NB4 (cell line): ENCODE results near the gene UBE2U.

Experiments
- MYC ChIP-seq: IDR thresholded peaks from 2 replicates; pipeline ENCODE4 v1.6.1; 2011; ENCODE audit warnings: low read depth, low read length
- POLR2A ChIP-seq: IDR thresholded peaks from 2 replicates; pipeline ENCODE4 v1.6.1; 2011; ENCODE audit warnings: mild to moderate bottlenecking; ENCODE audit not compliant: insufficient read length; ENCODE audit errors: extremely low read depth
- TF ChIP-seq, protein P1 (sequence below): IDR thresholded peaks from one replicate; pipeline ENCODE4 v1.5.1; 2012; ENCODE audit warnings: low read depth, low read length

- TF ChIP-seq POLR2A (no peak), MYC (no peak)
- TF ChIP-seq, protein P1, sequence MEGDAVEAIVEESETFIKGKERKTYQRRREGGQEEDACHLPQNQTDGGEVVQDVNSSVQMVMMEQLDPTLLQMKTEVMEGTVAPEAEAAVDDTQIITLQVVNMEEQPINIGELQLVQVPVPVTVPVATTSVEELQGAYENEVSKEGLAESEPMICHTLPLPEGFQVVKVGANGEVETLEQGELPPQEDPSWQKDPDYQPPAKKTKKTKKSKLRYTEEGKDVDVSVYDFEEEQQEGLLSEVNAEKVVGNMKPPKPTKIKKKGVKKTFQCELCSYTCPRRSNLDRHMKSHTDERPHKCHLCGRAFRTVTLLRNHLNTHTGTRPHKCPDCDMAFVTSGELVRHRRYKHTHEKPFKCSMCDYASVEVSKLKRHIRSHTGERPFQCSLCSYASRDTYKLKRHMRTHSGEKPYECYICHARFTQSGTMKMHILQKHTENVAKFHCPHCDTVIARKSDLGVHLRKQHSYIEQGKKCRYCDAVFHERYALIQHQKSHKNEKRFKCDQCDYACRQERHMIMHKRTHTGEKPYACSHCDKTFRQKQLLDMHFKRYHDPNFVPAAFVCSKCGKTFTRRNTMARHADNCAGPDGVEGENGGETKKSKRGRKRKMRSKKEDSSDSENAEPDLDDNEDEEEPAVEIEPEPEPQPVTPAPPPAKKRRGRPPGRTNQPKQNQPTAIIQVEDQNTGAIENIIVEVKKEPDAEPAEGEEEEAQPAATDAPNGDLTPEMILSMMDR, result no peak
Observed at GRCh38 chr1:64241069-64241468, 37.6 kb downstream of the UBE2U start.
